ENCODE results near the gene DHX36.

The DHX36 gene

GRCh38 chr3:154223519-154223918, 100.8 kb downstream of the DHX36 start:
- no peak for DNase-seq

All from CD4-positive, alpha-beta T cell treated with Interleukin-4 for 1 hour (primary cell).